ENCODE data around the gene SPAST. TPM values are rescaled to one million over a fixed set of nuclear protein-coding genes. Genes with fewer than 3 reads are reported as not detected.
"Not testable (repeated sequence)": the region's sequence is repeated elsewhere in the genome, so short reads cannot be mapped to it uniquely, and the experiment has no call there.

The SPAST gene
- total and polyA plus RNA-seq, 10 donors: 4.2 to 28.5 (median 20.0) TPM

- TF ChIP-seq POLR2AphosphoS5 (IDR thresholded peaks at IDR 0.05) (no peak), CTCF (IDR thresholded peaks at IDR 0.05 in 8 of 11, conservative IDR thresholded peaks at IDR 0.05 in 3 of 11) (no peak), POLR2A (IDR thresholded peaks at IDR 0.05) (no peak)
- DNase-seq: no peak
- WGBS, 5 donors: 68 to 83% (median 77%) methylated on average over 2 of the region's 2 CpGs
- Histone ChIP-seq H3K4me1 (peaks cover 4 to 22% (median 13%) of the 10 kb centered on the region in 6 donors), H3K27ac (no peak overlapping the region), H3K36me3 (peaks cover 0 to 2% (median under 1%) of the 10 kb centered on the region in 6 donors), H3K9me3 (no peaks in the 10 kb centered on the region), H3K4me3 (no peak overlapping the region), H3K27me3 (replicated peaks in 1 of 7) (no peaks in the 10 kb centered on the region)
- intact Hi-C loops (cut with DNase I; ENCODE audit: low total_unique reads): no loop called here
These were observed 97.9 kb downstream of the SPAST start for GRCh38 chr2:32161296-32161695.

GRCh38 chr2:32164254-32164653, 100.9 kb downstream of the SPAST start:
- DNase-seq; H3K27me3 ChIP-seq (replicated peaks in 1 of 7); H3K27ac ChIP-seq; intact Hi-C loops (cut with DNase I; ENCODE audit: low total_unique reads); H3K9me3 ChIP-seq; H3K36me3 ChIP-seq: not testable (repeated sequence)
- Histone ChIP-seq H3K4me1 (peaks cover 15 to 46% (median 28%) of the 10 kb centered on the region in 6 donors), H3K4me3 (peak overlapping the region in 1 of 8 donors; percentile 87)
- WGBS, 5 donors: 89 to 93% (median 92%) methylated on average over 10 of the region's 10 CpGs

- H3K4me3 ChIP-seq: peak overlapping the region; percentile 79 to 90 (median 84)
- DNase-seq; H3K36me3 ChIP-seq; H3K27me3 ChIP-seq (replicated peaks in 1 of 7); H3K9me3 ChIP-seq; intact Hi-C loops (cut with DNase I; ENCODE audit: low total_unique reads): not testable (repeated sequence)
- H3K4me1 ChIP-seq: peaks cover 15 to 51% (median 28%) of the 10 kb centered on the region in 6 donors
- peak overlapping the region; percentile 54 to 96 (median 92) for H3K27ac ChIP-seq
- 1 to 8% (median 5%) methylated on average over 13 of the region's 13 CpGs for WGBS, 5 donors
These were observed 101.6 kb downstream of the SPAST start for GRCh38 chr2:32165027-32165347.

- Histone ChIP-seq H3K4me1 (peaks cover 15 to 62% (median 28%) of the 10 kb centered on the region in 6 donors), H3K4me3 (peak overlapping the region; percentile 79 to 90 (median 84)), H3K27ac (peak overlapping the region; percentile 54 to 96 (median 92)), H3K9me3 (no peaks in the 10 kb centered on the region), H3K27me3 (replicated peaks in 1 of 7) (no peaks in the 10 kb centered on the region), H3K36me3 (no peaks in the 10 kb centered on the region)
- no peak for DNase-seq
- no peak for TF ChIP-seq POLR2AphosphoS5 (IDR thresholded peaks at IDR 0.05)
- no peak for TF ChIP-seq CTCF (IDR thresholded peaks at IDR 0.05 in 8 of 11, conservative IDR thresholded peaks at IDR 0.05 in 3 of 11)
- no peak for TF ChIP-seq POLR2A (IDR thresholded peaks at IDR 0.05)
- intact Hi-C loops (cut with DNase I; ENCODE audit: low total_unique reads): no loop called here
- WGBS, 5 donors: 2 to 4% (median 2%) methylated on average over 11 of the region's 11 CpGs
These were observed 102.8 kb downstream of the SPAST start for GRCh38 chr2:32166115-32166574.

GRCh38 chr2:32168513-32168912, 105.2 kb downstream of the SPAST start:
- Histone ChIP-seq H3K4me1 (peaks cover 15 to 62% (median 28%) of the 10 kb centered on the region in 6 donors), H3K4me3 (no peak overlapping the region), H3K27me3 (replicated peaks in 1 of 7) (no peaks in the 10 kb centered on the region), H3K9me3 (no peaks in the 10 kb centered on the region), H3K27ac (no peak overlapping the region), H3K36me3 (peaks cover 0 to 22% (median 10%) of the 10 kb centered on the region in 6 donors)
- 41 to 90% (median 75%) methylated on average over 2 of the region's 2 CpGs for WGBS, 5 donors
- DNase-seq: no peak
- intact Hi-C loops (cut with DNase I; ENCODE audit: low total_unique reads): no loop called here
- TF ChIP-seq POLR2A (IDR thresholded peaks at IDR 0.05): no peak
- no peak for TF ChIP-seq CTCF (IDR thresholded peaks at IDR 0.05 in 8 of 11, conservative IDR thresholded peaks at IDR 0.05 in 3 of 11)
- no peak for TF ChIP-seq POLR2AphosphoS5 (IDR thresholded peaks at IDR 0.05)
